B cell (primary cell): ENCODE measurements around the gene METTL21C. TPM values are rescaled to one million over a fixed set of nuclear protein-coding genes. Genes with fewer than 3 reads are reported as not detected.

Experiments
- ATAC-seq: fragments of 200-7000 bp; cut with Tn5 transposase; one replicate; pipeline ENCODE4 v1.10.0; 2021; ENCODE audit warnings: low read depth, mild to moderate bottlenecking, moderate number of reproducible peaks, moderate library complexity
- CTCF ChIA-PET: fragments of 350-600 bp; sonication (Branson Sonifier 250); formaldehyde crosslinking; loops from one replicate; lab custom pipeline; 2021; ENCODE audit warnings: antibody characterized with exemption, inconsistent platforms; lab: Charles Lee
- POLR2A ChIA-PET: fragments of 350-600 bp; sonication (Branson Sonifier 250); formaldehyde crosslinking; loops from one replicate; lab custom pipeline; 2021; ENCODE audit warnings: antibody characterized with exemption; lab: Charles Lee
- DNase-seq: peaks from one replicate; pipeline ENCODE4 v3.0.0; 2013
- H2AFZ ChIP-seq: 2 replicates; pipeline ENCODE4 v1.6.1; 2012; ENCODE audit warnings: mild to moderate bottlenecking, low read depth, low read length; ENCODE audit not compliant: insufficient read depth, poor library complexity, severe bottlenecking
- H3K27ac ChIP-seq, 2 donors: 1 replicate in 1 of 2; 2 replicates in 1 of 2; pipeline ENCODE4 v1.5.1; 2012 to 2013; ENCODE audit warnings: low read length in 2 of 2, mild to moderate bottlenecking in 2 of 2, moderate library complexity in 1 of 2
- H3K27me3 ChIP-seq, 4 experiments: fragments of 200-600 bp in 1 of 4; sonication (generic) in 1 of 4; replicated peaks in 1 of 4; 1 replicate in 2 of 4; 2 replicates in 2 of 4; pipeline versions ENCODE4 v1.6.1 to v1.7.0; 2013 to 2016; ENCODE audit warnings: low read length in 3 of 4, mild to moderate bottlenecking in 2 of 4, mixed read lengths in 1 of 4, moderate library complexity in 1 of 4; ENCODE audit not compliant: insufficient read depth in 4 of 4, control insufficient read depth in 3 of 4; ENCODE audit errors: control extremely low read depth in 1 of 4
- H3K36me3 ChIP-seq, 2 experiments: replicated peaks in 1 of 2; 1 replicate in 1 of 2; 2 replicates in 1 of 2; pipeline versions ENCODE4 v1.6.1 to v1.7.1; 2013; ENCODE audit warnings: low read length in 1 of 2; ENCODE audit not compliant: insufficient read depth in 2 of 2, control insufficient read depth in 1 of 2; ENCODE audit errors: control extremely low read depth in 1 of 2, extremely low read depth in 1 of 2
- H3K4me1 ChIP-seq, 2 donors: fragments of 200-600 bp in 1 of 2; sonication (generic) in 1 of 2; 1 replicate in 1 of 2; 2 replicates in 1 of 2; pipeline versions ENCODE4 v1.5.1 to v1.6.1; 2013 to 2017; ENCODE audit warnings: low read length in 2 of 2; ENCODE audit not compliant: control insufficient read depth in 2 of 2, insufficient read depth in 2 of 2
- H3K4me2 ChIP-seq: replicated peaks from 2 replicates; pipeline ENCODE3; 2012; ENCODE audit warnings: mild to moderate bottlenecking, low read depth, low read length; ENCODE audit not compliant: poor library complexity, severe bottlenecking
- H3K4me3 ChIP-seq, 5 experiments: fragments of 200-600 bp in 1 of 5; sonication (generic) in 1 of 5; 1 replicate in 3 of 5; 2 replicates in 2 of 5; pipeline versions ENCODE4 v1.5.1 to v1.7.0; 2011 to 2016; ENCODE audit warnings: low read length in 4 of 5, mild to moderate bottlenecking in 4 of 5, low read depth in 2 of 5, control low read depth in 1 of 5, moderate library complexity in 1 of 5; ENCODE audit not compliant: insufficient read depth in 1 of 5; ENCODE audit errors: control extremely low read depth in 1 of 5, extremely low read depth in 1 of 5
- H3K79me2 ChIP-seq: fragments of 200-600 bp; sonication (generic); one replicate; pipeline ENCODE4 v1.6.0; 2016; ENCODE audit warnings: low read length; ENCODE audit not compliant: control insufficient read depth, insufficient read depth
- H3K9ac ChIP-seq: fragments of 200-600 bp; sonication (generic); 2 replicates; pipeline ENCODE4 v1.6.1; 2017; ENCODE audit warnings: mild to moderate bottlenecking, low read length, moderate library complexity
- H3K9me3 ChIP-seq, 3 donors: one replicate each; pipeline versions ENCODE4 v1.6.1 to v1.7.1; 2013; ENCODE audit warnings: low read length in 2 of 3; ENCODE audit not compliant: control insufficient read depth in 2 of 3, insufficient read depth in 1 of 3; ENCODE audit errors: control extremely low read depth in 1 of 3
- H4K20me1 ChIP-seq: 2 replicates; pipeline ENCODE4 v1.6.0; 2012; ENCODE audit warnings: mild to moderate bottlenecking, low read length; ENCODE audit not compliant: insufficient read depth, control insufficient read depth, poor library complexity, severe bottlenecking
- H3K27ac Mint-ChIP-seq: one replicate; pipeline ENCODE4 v1.8.0; 2021; ENCODE audit warnings: mixed read lengths
- H3K27me3 Mint-ChIP-seq: one replicate; pipeline ENCODE4 v1.8.0; 2021; ENCODE audit warnings: mixed read lengths
- H3K4me1 Mint-ChIP-seq: one replicate; pipeline ENCODE4 v1.8.0; 2021; ENCODE audit warnings: mixed read lengths
- H3K4me3 Mint-ChIP-seq: one replicate; pipeline ENCODE4 v1.8.0; 2021; ENCODE audit warnings: mixed read lengths
- H3K9me3 Mint-ChIP-seq: one replicate; pipeline ENCODE4 v1.8.0; 2022; ENCODE audit warnings: mixed read lengths; ENCODE audit not compliant: insufficient read depth
- EZH2 ChIP-seq: IDR thresholded peaks from 2 replicates; pipeline ENCODE4 v1.6.1; 2012; ENCODE audit warnings: borderline replicate concordance, low read depth, mild to moderate bottlenecking, moderate library complexity, low read length; ENCODE audit not compliant: insufficient read depth, poor library complexity, severe bottlenecking
- WGBS: methylation state at CpG from one replicate; pipeline ENCODE4 v1.1.5; 2013; ENCODE audit warnings: missing lambda C conversion rate; ENCODE audit not compliant: insufficient coverage; 5-methylcytosine and 5-hydroxymethylcytosine counted together
- intact Hi-C: fragments of 100-400 bp; cut with micrococcal nuclease; formaldehyde crosslinking; loops from one replicate; pipeline ENCODE4 v1.10.0; 2022
- polyA plus RNA-seq: library from polyadenylated mRNA; depleted of rRNA; stranded (reverse); fragments of >200 nt; gene quantifications from 2 replicates; pipeline ENCODE4 v1.2.3, GENCODE V29; 2012
- total RNA-seq, 2 donors: library from RNA; stranded (reverse); fragments of 120-200 nt in 1 of 2; gene quantifications; 1 replicate in 1 of 2; 2 replicates in 1 of 2; pipeline versions ENCODE4 v1.2.3 to v1.2.4, GENCODE V29; 2013 to 2022
- TF ChIP-seq, protein P1 (sequence below): fragments of 200-600 bp; IDR thresholded peaks from one replicate; pipeline ENCODE4 v1.8.0; 2022; ENCODE audit warnings: antibody characterized with exemption, mild to moderate bottlenecking

METTL21C gene
- total and polyA plus RNA-seq, 2 donors (not counting 1 experiment from before 2014, with no cell fraction given) = not detected

DNA sequence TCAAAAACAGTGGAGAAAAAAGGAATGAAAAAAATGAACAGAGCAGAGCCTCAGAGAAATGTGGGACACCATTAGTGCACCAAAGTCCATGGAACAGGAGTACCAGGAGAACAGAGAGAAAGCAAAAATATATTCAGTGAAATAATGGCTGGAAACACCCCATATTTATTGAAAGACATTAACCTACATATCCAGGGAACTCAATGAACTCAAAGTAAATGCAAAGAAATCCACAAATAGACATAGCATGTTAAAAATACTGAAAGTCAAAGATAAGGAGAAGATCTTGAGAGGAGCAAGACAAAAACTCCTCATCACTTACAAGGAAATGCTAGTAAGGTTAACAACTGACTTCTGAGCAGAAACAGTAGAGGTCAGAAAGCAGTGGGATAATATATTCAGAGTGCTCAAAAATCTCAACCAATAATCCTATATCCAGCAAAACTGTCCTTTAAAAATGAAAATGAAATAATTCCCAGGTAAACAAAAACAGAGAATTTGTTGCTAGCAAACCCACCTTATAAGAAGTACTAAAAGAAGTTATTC, 35.6 kb downstream of the METTL21C start:
- no peak overlapping the region for H3K4me3 ChIP-seq
- no peaks in the 10 kb centered on the region for H4K20me1 ChIP-seq
- Mint-ChIP-seq H3K9me3 (no peaks in the 10 kb centered on the region), H3K4me1 (no peaks in the 10 kb centered on the region), H3K27ac (no peak overlapping the region), H3K4me3 (no peak overlapping the region), H3K27me3 (no peaks in the 10 kb centered on the region)
- H3K4me1 ChIP-seq = no peaks in the 10 kb centered on the region
- no peak overlapping the region for H3K27ac ChIP-seq
- ChIA-PET CTCF (interaction anchor here (1.1 to 1.4 kb wide), 2 partner anchors 65 to 67 kb away, joined by 3 read pairs; no protein-coding TSS in a partner anchor), POLR2A (no interaction called here)
- H3K4me2 ChIP-seq = no peak overlapping the region
- H3K9me3 ChIP-seq = peaks cover 0 to 3% (median 1%) of the 10 kb centered on the region in 3 donors
- no peaks in the 10 kb centered on the region for H3K27me3 ChIP-seq
- H2AFZ ChIP-seq = no peak overlapping the region
- DNase-seq (no peak), ATAC-seq (no peak)
- no peak overlapping the region for H3K9ac ChIP-seq
- intact Hi-C loops = no loop called here
- H3K79me2 ChIP-seq = no peaks in the 10 kb centered on the region
- peaks cover 1 to 56% of the 10 kb centered on the region in 2 experiments for H3K36me3 ChIP-seq
- TF ChIP-seq, protein P1, sequence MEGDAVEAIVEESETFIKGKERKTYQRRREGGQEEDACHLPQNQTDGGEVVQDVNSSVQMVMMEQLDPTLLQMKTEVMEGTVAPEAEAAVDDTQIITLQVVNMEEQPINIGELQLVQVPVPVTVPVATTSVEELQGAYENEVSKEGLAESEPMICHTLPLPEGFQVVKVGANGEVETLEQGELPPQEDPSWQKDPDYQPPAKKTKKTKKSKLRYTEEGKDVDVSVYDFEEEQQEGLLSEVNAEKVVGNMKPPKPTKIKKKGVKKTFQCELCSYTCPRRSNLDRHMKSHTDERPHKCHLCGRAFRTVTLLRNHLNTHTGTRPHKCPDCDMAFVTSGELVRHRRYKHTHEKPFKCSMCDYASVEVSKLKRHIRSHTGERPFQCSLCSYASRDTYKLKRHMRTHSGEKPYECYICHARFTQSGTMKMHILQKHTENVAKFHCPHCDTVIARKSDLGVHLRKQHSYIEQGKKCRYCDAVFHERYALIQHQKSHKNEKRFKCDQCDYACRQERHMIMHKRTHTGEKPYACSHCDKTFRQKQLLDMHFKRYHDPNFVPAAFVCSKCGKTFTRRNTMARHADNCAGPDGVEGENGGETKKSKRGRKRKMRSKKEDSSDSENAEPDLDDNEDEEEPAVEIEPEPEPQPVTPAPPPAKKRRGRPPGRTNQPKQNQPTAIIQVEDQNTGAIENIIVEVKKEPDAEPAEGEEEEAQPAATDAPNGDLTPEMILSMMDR = no peak
- no peak for TF ChIP-seq EZH2

- no peaks in the 10 kb centered on the region for H4K20me1 ChIP-seq
- no peaks in the 10 kb centered on the region for H3K9me3 Mint-ChIP-seq
- ChIA-PET POLR2A (no interaction called here), CTCF (no interaction called here)
- WGBS = no CpG with 5 or more reads among the region's 3 CpGs
- TF ChIP-seq EZH2 = no peak
- TF ChIP-seq, protein P1 = no peak
- no peaks in the 10 kb centered on the region for H3K4me1 Mint-ChIP-seq
- intact Hi-C loops = loop anchor here (1.0 kb wide), 1 partner anchor 78 kb away; no protein-coding TSS in a partner anchor
- H3K27ac ChIP-seq = no peak overlapping the region
- H3K4me2 ChIP-seq = no peak overlapping the region
- no peak overlapping the region for H3K4me3 Mint-ChIP-seq
- no peaks in the 10 kb centered on the region for H3K79me2 ChIP-seq
- no peaks in the 10 kb centered on the region for H3K4me1 ChIP-seq
- no peaks in the 10 kb centered on the region for H3K27me3 ChIP-seq
- ATAC-seq (no peak), DNase-seq (no peak)
- H2AFZ ChIP-seq = no peak overlapping the region
- H3K9ac ChIP-seq = no peak overlapping the region
- H3K4me3 ChIP-seq = no peak overlapping the region
- H3K27me3 Mint-ChIP-seq = no peaks in the 10 kb centered on the region
- no peak overlapping the region for H3K27ac Mint-ChIP-seq
- H3K36me3 ChIP-seq = peaks cover 1 to 50% of the 10 kb centered on the region in 2 experiments
- peaks cover 0 to 3% (median 1%) of the 10 kb centered on the region in 3 donors for H3K9me3 ChIP-seq
These were observed 36.2 kb downstream of the METTL21C start for GRCh38 chr13:102658660-102659059.
